ENCODE data around the gene PHOX2A.

DNA sequence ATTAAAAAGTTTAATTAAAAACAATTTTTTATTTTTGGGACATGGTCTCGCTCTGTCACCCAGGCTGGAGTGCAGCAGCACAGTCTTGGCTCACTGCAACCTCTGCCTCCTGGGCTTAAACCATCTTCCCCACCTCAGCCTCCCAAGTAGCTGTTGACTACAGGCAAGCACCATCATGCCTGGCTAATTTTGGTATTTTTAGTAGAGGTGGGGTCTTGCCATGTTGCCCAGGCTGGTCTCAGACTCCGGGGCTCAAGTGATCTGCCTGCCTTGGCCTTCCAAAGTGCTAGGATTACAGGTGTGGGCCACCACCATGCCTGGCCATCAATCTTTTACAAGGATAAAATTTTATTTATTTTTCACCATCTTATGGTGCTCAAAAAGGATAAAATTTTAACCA lies 43.3 kb upstream of the PHOX2A start:
- TF ChIP-seq POLR2AphosphoS5 (IDR thresholded peaks at IDR 0.05; ENCODE audit: borderline replicate concordance, low read depth, low read length) (no peak), EZH2 (IDR thresholded peaks at IDR 0.05) (no peak), FOXP2 (optimal IDR thresholded peaks at IDR 0.05; ENCODE audit: control extremely low read depth, extremely low read length, insufficient read depth) (no peak)
